HL-60/S4 (cell line): Measurements from ENCODE around the gene IQCB1.
"Not testable (repeated sequence)": the region's sequence is repeated elsewhere in the genome, so short reads cannot be mapped to it uniquely, and the experiment has no call there.

Experiments
- in situ Hi-C: fragments of 300-500 bp; cut with MboI; formaldehyde crosslinking; loops from 2 replicates; pipeline ENCODE4 v1.14.3; 2022; ENCODE audit warnings: low sequenced_read_pairs

Gene IQCB1

GRCh38 chr3:121817753-121818152, 17.1 kb downstream of the IQCB1 start:
- in situ Hi-C loops = no loop called here

- in situ Hi-C loops = no loop called here
Measured at GRCh38 chr3:121809249-121809648, 25.6 kb downstream of the IQCB1 start.

GRCh38 chr3:121803771-121804320, 31.0 kb downstream of the IQCB1 start:
- in situ Hi-C loops = no loop called here

GRCh38 chr3:121800906-121801305, 34.0 kb downstream of the IQCB1 start:
- in situ Hi-C loops = no loop called here

- in situ Hi-C loops = no loop called here
Measured at GRCh38 chr3:121796970-121797369, 37.9 kb downstream of the IQCB1 start.

- in situ Hi-C loops = no loop called here
Measured at GRCh38 chr3:121794264-121794983, 40.4 kb downstream of the IQCB1 start.

GRCh38 chr3:121793078-121793477, 41.8 kb downstream of the IQCB1 start:
- in situ Hi-C loops = no loop called here

GRCh38 chr3:121786485-121786884, 48.4 kb downstream of the IQCB1 start:
- in situ Hi-C loops = no loop called here

- in situ Hi-C loops = not testable (repeated sequence)
Measured at GRCh38 chr3:121782784-121783183, 52.1 kb downstream of the IQCB1 start.

- in situ Hi-C loops = no loop called here
Measured at GRCh38 chr3:121781611-121782010, 53.2 kb downstream of the IQCB1 start.

GRCh38 chr3:121775095-121775494, 59.8 kb downstream of the IQCB1 start:
- in situ Hi-C loops = not testable (repeated sequence)

- in situ Hi-C loops = no loop called here
Measured at GRCh38 chr3:121769246-121769645, 65.6 kb downstream of the IQCB1 start.

- in situ Hi-C loops = no loop called here
Measured at GRCh38 chr3:121768452-121768851, 66.4 kb downstream of the IQCB1 start.

- in situ Hi-C loops = no loop called here
Measured at GRCh38 chr3:121759541-121760202, 75.2 kb downstream of the IQCB1 start.

- in situ Hi-C loops = no loop called here
Measured at GRCh38 chr3:121758727-121759450, 76.0 kb downstream of the IQCB1 start.

GRCh38 chr3:121757812-121758545, 76.9 kb downstream of the IQCB1 start:
- in situ Hi-C loops = no loop called here

- in situ Hi-C loops = no loop called here
Measured at GRCh38 chr3:121757087-121757811, 77.6 kb downstream of the IQCB1 start.

- in situ Hi-C loops = no loop called here
Measured at GRCh38 chr3:121752772-121753171, 82.1 kb downstream of the IQCB1 start.

GRCh38 chr3:121752261-121752660, 82.6 kb downstream of the IQCB1 start:
- in situ Hi-C loops = no loop called here

GRCh38 chr3:121750087-121750415, 84.8 kb downstream of the IQCB1 start:
- in situ Hi-C loops = no loop called here
